Measurements from ENCODE around the gene FBXL16.

FBXL16 gene

DNA sequence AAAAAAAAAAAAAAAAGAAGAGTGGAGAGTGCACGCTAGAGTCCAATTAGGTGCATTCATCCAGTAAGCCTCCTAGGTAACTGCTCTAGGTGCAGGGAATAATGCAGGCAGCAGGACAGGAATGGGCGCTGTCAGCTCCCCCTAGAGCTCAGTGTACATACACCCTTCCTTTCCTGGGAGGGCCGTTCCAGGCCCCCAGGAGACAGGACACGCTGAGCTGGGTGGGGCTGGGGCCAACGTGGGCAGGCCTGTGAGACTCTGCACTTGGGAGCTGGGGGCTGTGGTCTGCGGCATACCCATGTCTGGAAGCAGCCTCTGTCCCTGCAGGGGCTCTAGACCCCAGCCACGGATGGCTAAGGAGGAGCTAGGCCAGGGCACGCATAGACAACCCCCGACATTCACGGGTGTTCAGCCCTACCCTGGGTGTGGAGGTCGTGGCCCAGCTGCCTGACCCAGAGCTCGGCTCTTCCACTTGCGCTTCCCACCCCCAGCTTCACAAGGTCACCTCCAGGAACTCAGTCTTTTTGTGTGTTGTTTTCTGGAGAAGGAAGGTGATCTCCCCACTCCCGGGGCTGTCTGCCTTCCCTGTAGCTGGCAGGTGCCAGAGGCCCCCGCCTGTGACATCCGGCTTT is 14.3 kb upstream of the FBXL16 start:
- peaks cover 4% of the 10 kb centered on the region; the same call in 1 of the 2 replicates for H4K20me1 ChIP-seq (ENCODE audit: insufficient read depth, low read length)
- TF ChIP-seq EZH2phosphoT487 (IDR thresholded peaks at IDR 0.05; ENCODE audit: low read depth): no peak
- TF ChIP-seq, protein P1, sequence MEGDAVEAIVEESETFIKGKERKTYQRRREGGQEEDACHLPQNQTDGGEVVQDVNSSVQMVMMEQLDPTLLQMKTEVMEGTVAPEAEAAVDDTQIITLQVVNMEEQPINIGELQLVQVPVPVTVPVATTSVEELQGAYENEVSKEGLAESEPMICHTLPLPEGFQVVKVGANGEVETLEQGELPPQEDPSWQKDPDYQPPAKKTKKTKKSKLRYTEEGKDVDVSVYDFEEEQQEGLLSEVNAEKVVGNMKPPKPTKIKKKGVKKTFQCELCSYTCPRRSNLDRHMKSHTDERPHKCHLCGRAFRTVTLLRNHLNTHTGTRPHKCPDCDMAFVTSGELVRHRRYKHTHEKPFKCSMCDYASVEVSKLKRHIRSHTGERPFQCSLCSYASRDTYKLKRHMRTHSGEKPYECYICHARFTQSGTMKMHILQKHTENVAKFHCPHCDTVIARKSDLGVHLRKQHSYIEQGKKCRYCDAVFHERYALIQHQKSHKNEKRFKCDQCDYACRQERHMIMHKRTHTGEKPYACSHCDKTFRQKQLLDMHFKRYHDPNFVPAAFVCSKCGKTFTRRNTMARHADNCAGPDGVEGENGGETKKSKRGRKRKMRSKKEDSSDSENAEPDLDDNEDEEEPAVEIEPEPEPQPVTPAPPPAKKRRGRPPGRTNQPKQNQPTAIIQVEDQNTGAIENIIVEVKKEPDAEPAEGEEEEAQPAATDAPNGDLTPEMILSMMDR (IDR thresholded peaks at IDR 0.05; ENCODE audit: low read depth, low read length): no peak
- no peak overlapping the region for H2AFZ ChIP-seq (ENCODE audit: low read depth, low read length)
- peak overlapping the region; percentile 98 for H3K4me2 ChIP-seq (ENCODE audit: low read length)
- H3K9ac ChIP-seq (ENCODE audit: low read length): peak overlapping the region; percentile 95
- H3K27ac ChIP-seq (ENCODE audit: low read length): peak overlapping the region; percentile 76
- H3K36me3 ChIP-seq (replicated peaks; ENCODE audit: low read depth, low read length): peaks cover 3% of the 10 kb centered on the region
- H3K9me3 ChIP-seq (ENCODE audit: insufficient read depth, low read length): no peaks in the 10 kb centered on the region
- H3K4me3 ChIP-seq (ENCODE audit: low read length): peak overlapping the region; percentile 92
- H3K27me3 ChIP-seq (ENCODE audit: low read depth, low read length): no peaks in the 10 kb centered on the region; the same call in 1 of the 2 replicates
- H3K79me2 ChIP-seq (ENCODE audit: low read length): peaks cover 5% of the 10 kb centered on the region; the same call in 1 of the 2 replicates
- H3K4me1 ChIP-seq (ENCODE audit: low read length): peaks cover 17% of the 10 kb centered on the region

GRCh38 chr16:718922-719321 is 13.3 kb upstream of the FBXL16 start:
- Histone ChIP-seq H2AFZ (ENCODE audit: low read depth, low read length) (no peak overlapping the region), H3K4me2 (ENCODE audit: low read length) (peak overlapping the region; percentile 8; the same call in 1 of the 2 replicates), H3K36me3 (replicated peaks; ENCODE audit: low read depth, low read length) (peaks cover 3% of the 10 kb centered on the region), H4K20me1 (ENCODE audit: insufficient read depth, low read length) (peaks cover 4% of the 10 kb centered on the region; the same call in 1 of the 2 replicates), H3K4me3 (ENCODE audit: low read length) (no peak overlapping the region), H3K4me1 (ENCODE audit: low read length) (peaks cover 17% of the 10 kb centered on the region), H3K27me3 (ENCODE audit: low read depth, low read length) (no peaks in the 10 kb centered on the region; the same call in 1 of the 2 replicates), H3K9ac (ENCODE audit: low read length) (no peak overlapping the region), H3K79me2 (ENCODE audit: low read length) (peaks cover 5% of the 10 kb centered on the region; the same call in 1 of the 2 replicates), H3K27ac (ENCODE audit: low read length) (no peak overlapping the region), H3K9me3 (ENCODE audit: insufficient read depth, low read length) (no peaks in the 10 kb centered on the region)
- TF ChIP-seq, protein P1 (IDR thresholded peaks at IDR 0.05; ENCODE audit: low read depth, low read length): no peak
- no peak for TF ChIP-seq EZH2phosphoT487 (IDR thresholded peaks at IDR 0.05; ENCODE audit: low read depth)

DNA sequence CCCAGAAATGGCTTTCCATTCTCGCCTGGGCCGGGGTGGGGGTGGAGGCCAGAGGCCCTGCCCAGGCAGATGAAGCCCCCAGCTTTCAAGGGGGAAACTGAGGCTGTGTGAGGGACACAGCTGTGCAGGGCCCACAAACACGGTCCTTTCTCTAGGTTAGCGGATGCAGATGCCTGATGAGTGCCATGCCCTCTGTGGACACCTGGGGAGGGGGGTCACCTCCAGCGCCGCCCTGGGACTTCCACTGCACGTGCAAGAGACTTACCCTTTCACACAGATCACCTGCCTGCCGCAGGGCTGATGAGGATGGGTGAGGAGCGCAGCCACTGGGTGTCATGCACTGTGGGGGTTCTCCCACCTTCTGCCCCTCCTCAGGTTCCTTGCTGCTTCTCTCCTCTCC is 12.8 kb upstream of the FBXL16 start:
- Histone ChIP-seq H2AFZ (ENCODE audit: low read depth, low read length) (no peak overlapping the region), H3K79me2 (ENCODE audit: low read length) (peaks cover 5% of the 10 kb centered on the region; the same call in 1 of the 2 replicates), H4K20me1 (ENCODE audit: insufficient read depth, low read length) (peaks cover 4% of the 10 kb centered on the region; the same call in 1 of the 2 replicates), H3K9ac (ENCODE audit: low read length) (no peak overlapping the region), H3K27ac (ENCODE audit: low read length) (no peak overlapping the region), H3K4me3 (ENCODE audit: low read length) (no peak overlapping the region), H3K9me3 (ENCODE audit: insufficient read depth, low read length) (no peaks in the 10 kb centered on the region), H3K27me3 (ENCODE audit: low read depth, low read length) (no peaks in the 10 kb centered on the region; the same call in 1 of the 2 replicates), H3K36me3 (replicated peaks; ENCODE audit: low read depth, low read length) (peaks cover 3% of the 10 kb centered on the region), H3K4me1 (ENCODE audit: low read length) (peaks cover 17% of the 10 kb centered on the region), H3K4me2 (ENCODE audit: low read length) (no peak overlapping the region)
- no peak for TF ChIP-seq EZH2phosphoT487 (IDR thresholded peaks at IDR 0.05; ENCODE audit: low read depth)
- TF ChIP-seq, protein P1 (IDR thresholded peaks at IDR 0.05; ENCODE audit: low read depth, low read length): no peak

GRCh38 chr16:717450-718245 is 12.0 kb upstream of the FBXL16 start:
- no peak overlapping the region for H3K9ac ChIP-seq (ENCODE audit: low read length)
- peaks cover 4% of the 10 kb centered on the region; the same call in 1 of the 2 replicates for H4K20me1 ChIP-seq (ENCODE audit: insufficient read depth, low read length)
- H3K4me2 ChIP-seq (ENCODE audit: low read length): no peak overlapping the region
- no peaks in the 10 kb centered on the region for H3K9me3 ChIP-seq (ENCODE audit: insufficient read depth, low read length)
- no peak overlapping the region for H3K27ac ChIP-seq (ENCODE audit: low read length)
- TF ChIP-seq EZH2phosphoT487 (IDR thresholded peaks at IDR 0.05; ENCODE audit: low read depth): no peak
- TF ChIP-seq, protein P1 (IDR thresholded peaks at IDR 0.05; ENCODE audit: low read depth, low read length): no peak
- peaks cover 5% of the 10 kb centered on the region; the same call in 1 of the 2 replicates for H3K79me2 ChIP-seq (ENCODE audit: low read length)
- H3K4me3 ChIP-seq (ENCODE audit: low read length): no peak overlapping the region
- no peak overlapping the region for H2AFZ ChIP-seq (ENCODE audit: low read depth, low read length)
- H3K36me3 ChIP-seq (replicated peaks; ENCODE audit: low read depth, low read length): no peaks in the 10 kb centered on the region
- peaks cover 17% of the 10 kb centered on the region for H3K4me1 ChIP-seq (ENCODE audit: low read length)
- no peaks in the 10 kb centered on the region; the same call in 1 of the 2 replicates for H3K27me3 ChIP-seq (ENCODE audit: low read depth, low read length)
